Stimulated activated naive CD4-positive, alpha-beta T cell treated with Interleukin-2 at 50 U/mL for 16 hours (primary cell): ENCODE results near the gene AJAP1.

Source experiments
- DNase-seq: peaks from one replicate; lab custom pipeline; 2025; lab: John Stamatoyannopoulos, UW

The AJAP1 gene

DNA sequence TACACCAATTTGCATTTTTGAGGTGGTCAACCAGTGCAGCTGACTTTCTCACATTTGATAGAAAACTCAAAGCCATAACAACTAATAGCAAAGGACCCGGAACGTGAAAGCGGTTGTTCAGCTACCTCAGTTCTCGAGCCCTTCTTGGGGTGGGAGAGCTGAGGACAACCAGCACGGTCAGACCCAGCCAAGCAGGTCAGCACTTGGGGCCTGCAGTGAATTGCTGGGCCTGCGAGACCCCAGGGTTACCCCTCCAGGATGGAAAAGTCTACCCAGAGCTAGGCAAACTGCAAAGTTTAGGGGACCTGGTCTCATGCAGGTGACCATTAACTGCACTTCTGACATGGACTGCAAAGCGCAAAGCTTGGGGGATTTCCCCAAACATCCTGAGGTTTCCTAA, 23.8 kb upstream of the AJAP1 start:
- DNase-seq: no peak

DNA sequence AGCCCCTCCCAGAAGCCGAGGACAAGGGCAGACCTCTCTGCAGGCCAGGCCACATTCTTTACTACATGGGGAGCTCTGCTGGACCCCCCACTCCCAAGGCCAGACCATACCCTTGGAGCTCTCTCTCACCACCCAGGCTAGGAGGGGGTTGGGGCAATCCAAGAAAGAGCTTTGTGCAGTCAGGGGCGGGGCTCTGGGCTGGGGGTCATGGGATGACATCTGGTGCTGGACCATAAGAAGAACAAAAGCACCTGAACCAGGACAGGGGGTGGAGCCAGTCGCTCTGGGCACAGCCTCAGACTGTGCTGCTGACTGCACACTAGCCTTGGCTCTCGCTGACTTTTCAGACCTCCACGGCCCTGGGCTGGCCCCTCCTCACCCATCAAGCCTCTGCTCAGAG, 23.1 kb upstream of the AJAP1 start:
- no peak for DNase-seq

DNA sequence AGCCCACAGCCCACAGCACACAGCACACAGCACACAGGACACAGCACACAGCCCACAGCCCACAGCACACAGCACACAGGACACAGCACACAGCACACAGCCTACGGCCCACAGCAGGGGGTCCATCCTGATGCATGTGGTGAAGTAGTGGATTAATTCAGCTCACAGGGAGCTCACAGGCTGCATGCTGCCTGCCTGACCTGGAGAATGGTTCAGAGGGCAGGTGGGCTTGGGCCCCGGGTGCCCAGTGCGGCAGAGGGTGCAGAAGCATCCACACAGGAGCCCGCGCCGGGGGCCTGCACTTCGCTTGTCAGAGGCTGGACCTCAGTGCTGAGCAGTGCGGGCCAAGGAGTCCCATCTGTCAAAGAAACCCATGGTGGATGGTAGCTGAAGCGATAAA, 21.1 kb upstream of the AJAP1 start:
- DNase-seq: no peak

DNA sequence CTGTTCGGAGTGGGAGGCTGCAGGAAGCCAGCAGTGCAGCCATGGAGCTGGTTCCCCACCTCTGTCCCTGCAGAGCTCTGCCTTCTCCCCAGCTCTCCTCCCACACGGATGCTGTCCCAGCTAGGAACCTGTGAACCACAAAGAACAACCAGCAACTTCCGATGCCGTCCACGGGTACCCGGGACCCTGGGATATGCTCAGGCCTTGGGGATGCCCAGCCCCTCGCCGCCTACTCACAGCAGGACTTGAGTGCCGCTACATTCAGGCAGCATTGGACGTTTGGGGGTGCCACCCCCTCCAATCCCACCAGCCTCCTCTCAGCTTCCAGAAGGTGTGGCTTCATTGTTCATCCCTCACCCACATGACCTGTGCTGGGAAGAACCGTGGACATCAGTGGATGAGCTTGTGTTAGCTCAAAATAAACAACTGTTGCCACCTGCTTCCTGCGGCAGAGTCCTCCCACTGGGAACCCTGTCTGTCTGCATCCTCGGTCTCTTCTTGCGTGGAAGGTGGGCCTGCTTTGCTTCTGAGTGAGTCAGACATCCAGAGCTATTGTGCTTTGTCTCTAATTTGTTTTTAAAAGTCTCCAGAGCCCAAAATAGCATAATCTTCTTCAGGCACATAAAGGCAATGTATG, 20.1 kb upstream of the AJAP1 start:
- DNase-seq: no peak

- DNase-seq: no peak
Measured at GRCh38 chr1:4634793-4635406, 19.5 kb upstream of the AJAP1 start.

GRCh38 chr1:4636186-4636585, 18.2 kb upstream of the AJAP1 start:
- no peak for DNase-seq

- no peak for DNase-seq
Measured at GRCh38 chr1:4636644-4637380, 17.6 kb upstream of the AJAP1 start.

DNA sequence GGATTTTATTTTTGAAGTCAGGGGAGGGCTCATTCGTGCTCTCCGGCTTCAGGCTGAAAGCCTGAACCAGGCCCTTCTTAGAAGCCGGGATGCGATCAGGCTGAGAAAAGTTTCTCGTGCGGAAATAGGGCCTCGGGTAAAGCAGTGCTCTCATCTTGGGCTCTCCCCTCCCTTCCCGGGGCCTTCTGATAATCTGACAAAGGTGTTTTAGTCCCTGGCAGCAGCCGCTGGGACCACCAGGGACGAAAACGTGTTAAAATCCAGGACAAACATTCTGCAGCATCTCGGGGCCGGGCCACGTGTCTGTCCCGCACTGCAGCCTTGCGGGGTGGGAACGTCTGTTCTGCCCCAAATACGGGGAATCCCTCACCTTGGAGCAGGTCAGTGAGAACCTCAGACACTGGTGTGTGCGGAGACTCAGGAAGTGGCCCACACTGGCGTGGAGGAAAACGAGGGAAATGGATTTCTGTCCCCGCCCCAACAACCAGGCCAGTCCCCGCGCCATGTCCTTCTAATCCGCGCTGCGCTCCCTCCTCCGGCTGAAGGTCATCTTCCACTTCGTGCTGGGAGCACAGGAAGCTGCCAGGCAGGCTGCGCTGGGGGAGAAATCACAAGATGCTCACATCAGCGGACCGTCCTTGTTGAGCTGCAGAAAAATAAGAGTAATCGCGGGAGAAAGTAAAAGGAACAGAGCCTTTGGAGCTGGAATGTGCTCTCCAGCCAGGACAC, 16.6 kb upstream of the AJAP1 start:
- no peak for DNase-seq

- no peak for DNase-seq
Measured at GRCh38 chr1:4638345-4638729, 16.1 kb upstream of the AJAP1 start.

- DNase-seq: no peak
Measured at GRCh38 chr1:4640931-4641330, 13.5 kb upstream of the AJAP1 start.

DNA sequence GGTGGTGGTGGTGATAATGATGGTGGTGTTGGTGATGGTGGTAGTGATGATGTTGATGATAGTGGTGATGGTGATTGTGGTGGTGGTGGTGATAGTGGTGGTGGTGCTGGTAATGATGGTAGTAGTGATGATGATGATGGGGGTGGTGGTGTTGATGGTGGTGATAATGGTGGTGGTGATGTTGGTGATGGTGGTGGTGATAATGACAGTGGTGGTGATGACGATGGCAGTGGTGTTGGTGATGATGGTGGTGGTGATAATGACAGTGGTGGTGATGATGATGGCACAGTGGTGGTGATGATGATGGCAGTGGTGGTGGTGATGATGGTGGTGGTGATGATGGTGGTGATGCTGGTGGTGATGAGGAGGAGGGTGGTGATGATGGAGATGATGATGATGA, 7.0 kb upstream of the AJAP1 start:
- no peak for DNase-seq

DNA sequence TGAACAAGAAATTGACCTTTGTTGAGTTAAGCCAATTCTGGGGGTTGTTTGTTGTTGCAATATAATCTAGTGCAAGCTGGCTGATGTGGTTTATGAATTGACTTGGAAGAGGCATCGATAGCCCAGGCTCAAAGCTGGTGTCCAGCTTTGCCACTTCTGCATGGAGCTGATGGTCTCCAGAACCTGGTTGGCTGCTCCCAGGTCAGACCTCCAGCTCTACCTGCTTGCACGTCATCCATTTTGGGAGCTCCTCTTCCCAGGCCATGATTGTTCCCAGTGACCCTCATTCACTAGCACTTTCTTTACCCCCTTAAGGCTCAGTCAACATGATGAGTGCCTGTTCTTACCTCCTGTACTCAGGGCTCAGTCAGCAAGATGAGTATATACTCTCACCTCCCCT, 5.8 kb upstream of the AJAP1 start:
- DNase-seq: no peak

- DNase-seq: no peak
Measured at GRCh38 chr1:4650481-4650880, 3.9 kb upstream of the AJAP1 start.

- no peak for DNase-seq
Measured at GRCh38 chr1:4650981-4651380, 3.4 kb upstream of the AJAP1 start.

DNA sequence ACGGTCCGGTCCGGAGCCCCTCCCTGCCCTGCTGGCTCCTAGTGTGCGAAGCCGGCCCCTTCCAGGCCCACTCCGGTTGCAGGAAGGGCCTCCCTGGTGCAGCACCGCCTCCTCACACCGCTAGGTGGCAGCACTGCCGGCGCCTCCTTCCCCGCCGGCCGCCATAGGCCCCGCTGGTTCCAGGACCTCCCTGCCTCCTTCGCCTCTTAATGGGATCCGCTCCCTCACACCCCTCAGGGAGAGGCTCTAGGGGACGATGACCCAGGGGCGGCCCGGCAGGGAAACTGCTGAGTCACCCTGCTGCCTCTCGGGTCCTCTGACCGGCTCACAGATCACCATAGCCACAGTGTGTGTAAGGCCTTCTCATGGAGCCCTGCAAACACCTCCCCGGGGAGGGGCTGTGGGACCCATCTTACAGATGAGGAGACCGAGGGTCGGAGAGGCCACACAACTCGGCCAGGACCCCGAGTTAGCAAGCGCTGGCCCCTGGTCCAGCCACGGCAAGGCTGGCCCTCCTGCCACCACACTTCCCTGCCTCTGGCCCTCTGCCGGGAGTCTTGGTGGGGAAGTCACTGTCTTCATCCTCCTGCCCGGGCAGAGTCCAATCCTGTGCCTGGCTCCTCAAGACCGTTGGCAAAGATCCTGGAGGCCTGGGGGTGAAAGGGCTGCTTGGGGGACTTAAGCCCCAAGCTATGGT, 1.6 kb upstream of the AJAP1 start:
- DNase-seq: peak; percentile 26

DNA sequence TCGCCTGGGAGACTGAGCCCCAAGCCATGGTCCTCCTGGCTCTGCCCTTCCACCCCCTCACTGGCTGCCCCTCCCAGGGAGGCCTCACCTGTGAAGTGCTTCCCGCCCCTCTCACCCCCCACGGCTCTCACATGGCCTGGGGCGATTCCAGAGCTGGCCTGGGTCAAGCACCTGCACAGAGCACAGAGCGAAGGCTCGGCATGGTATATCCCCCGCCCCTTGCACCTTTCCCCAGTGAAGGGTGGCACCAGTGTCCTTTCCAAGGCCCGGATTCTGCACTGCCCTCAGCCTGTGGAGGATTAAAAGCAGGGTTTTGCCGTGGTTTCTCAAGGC, 1.1 kb upstream of the AJAP1 start:
- no peak for DNase-seq

DNA sequence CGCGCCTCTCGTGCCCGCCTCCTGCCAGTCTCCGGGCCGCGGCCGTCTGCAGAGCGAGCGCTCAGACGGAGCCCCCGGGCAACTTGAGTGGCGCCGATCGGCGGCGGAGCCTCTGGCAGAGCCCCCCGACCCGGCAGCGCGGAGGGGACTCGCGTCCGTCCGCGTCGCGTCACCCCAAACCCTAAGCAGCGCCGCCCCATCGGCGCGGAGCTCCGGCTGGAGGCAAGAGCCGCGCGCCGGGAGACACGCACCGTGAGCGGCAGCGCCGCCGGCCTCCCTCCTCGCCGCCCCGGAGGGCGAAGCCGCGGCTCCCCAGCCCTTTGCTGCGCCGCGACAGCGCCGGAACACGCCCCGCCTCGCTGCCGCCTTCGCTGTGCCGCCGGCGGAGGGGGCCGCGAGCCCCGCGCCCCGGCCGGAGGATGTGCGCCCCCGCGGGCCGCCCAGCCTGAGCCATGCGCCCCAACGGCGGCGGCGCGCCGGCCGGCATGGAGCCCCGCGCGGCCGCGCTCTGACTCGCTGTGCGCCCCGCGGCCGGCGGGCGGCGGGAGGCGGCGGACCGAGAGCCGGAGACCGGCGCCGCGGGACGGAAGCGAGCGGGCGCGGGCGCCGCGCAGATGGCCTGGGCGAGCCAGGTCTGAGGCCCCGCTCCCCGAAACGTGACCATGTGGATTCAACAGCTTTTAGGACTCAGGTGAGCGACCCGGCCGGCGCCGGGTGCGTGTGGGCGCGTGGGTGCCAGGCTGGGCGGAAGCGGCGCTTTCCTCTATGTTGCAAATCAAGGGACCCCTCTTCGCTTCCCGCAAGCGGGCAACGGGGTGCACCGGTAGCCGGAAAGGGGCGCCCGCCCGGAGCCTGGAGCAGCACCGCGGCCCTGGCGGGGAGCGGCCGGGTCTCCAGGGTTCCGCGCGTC, 610 bp downstream of the AJAP1 start:
- DNase-seq: no peak

DNA sequence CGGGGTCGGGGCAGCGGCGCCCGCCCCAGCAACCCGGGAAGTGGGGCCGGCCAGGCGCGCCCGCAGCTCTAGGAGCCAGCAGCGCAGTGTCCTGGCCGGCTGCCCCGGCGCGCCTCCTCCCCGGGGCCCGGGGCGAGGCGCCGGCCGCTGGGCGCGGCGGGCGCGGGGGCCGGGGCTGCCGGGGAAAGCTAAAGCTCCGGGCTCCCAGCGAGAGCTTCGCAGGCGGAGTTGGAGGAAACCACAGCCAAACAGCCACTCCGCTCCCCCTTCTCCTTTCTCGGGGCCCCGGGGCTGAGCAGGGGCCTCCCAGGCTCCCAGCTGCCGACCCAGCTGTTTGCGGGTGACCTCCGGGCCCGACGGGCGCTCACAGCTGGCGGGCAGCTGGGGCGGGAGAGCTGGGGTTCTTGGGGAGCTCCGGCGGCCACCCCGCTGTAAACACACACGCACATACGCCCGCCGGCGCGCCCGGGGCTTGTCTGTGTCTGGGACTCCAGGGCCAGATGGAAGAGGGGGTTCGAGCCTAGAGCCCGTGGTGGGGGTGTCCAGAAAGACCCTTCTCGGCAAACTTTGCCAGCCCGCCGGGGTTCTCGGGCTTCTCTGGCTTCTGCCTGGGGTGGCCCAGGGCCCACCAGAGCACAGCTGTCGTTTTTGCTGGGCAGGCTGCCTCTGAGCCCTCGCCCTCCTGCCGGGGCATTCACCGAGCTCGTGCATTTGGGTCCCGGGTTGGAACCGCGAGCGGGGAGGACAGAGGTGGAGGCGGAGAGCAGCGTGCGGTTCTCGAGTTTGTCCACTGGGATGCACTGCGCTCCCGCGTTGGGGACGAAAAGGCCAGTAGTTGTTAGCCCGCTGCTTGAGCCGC, 1.5 kb downstream of the AJAP1 start:
- DNase-seq: no peak

- DNase-seq: no peak
Measured at GRCh38 chr1:4656533-4657140, 2.2 kb downstream of the AJAP1 start.

DNA sequence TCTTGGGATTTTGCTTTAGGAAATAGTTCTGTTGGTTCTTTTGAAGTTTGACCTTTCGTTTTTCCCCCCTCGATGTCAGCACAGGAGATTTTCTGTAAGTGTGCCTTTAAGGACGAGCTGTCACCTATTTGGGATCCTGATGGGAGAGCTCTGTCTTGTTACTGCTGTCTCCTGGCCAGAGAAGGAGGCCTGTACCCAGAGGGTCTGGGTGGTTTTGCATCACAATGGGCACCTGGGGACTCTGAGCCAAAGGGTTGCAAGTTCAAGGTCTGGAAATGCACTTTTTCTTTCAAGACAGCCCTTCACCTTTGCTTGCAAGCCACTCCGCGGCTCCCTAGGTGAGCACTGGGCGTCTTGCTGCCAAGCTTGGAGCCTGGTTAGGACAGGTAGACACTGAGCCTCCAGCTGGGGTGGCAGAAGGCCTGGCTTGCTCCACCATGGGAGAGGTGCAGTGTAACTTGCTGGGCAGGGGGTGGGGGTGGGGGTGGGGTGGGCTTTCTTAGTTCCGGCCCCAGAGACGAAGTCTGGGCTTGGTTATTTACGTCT, 2.9 kb downstream of the AJAP1 start:
- no peak for DNase-seq
